Measurements from ENCODE around the gene CCDC24.

DNA sequence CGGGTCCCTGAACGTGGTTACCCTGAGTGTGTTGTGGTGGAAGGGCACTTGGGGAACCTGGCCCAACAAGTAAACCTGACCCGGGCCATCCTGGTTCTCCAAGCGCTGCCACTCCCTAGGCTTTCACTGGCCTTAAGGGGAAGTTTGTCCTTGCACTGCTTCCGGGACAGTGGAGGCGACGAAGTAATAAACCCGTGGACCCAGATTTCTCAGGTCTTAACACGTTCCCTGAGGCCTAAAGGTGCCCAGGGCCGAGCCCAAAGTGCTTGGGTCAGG lies 261 bp upstream of the CCDC24 start:
- TF ChIP-seq, protein P1, sequence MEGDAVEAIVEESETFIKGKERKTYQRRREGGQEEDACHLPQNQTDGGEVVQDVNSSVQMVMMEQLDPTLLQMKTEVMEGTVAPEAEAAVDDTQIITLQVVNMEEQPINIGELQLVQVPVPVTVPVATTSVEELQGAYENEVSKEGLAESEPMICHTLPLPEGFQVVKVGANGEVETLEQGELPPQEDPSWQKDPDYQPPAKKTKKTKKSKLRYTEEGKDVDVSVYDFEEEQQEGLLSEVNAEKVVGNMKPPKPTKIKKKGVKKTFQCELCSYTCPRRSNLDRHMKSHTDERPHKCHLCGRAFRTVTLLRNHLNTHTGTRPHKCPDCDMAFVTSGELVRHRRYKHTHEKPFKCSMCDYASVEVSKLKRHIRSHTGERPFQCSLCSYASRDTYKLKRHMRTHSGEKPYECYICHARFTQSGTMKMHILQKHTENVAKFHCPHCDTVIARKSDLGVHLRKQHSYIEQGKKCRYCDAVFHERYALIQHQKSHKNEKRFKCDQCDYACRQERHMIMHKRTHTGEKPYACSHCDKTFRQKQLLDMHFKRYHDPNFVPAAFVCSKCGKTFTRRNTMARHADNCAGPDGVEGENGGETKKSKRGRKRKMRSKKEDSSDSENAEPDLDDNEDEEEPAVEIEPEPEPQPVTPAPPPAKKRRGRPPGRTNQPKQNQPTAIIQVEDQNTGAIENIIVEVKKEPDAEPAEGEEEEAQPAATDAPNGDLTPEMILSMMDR (IDR thresholded peaks at IDR 0.05), result no peak
- TF ChIP-seq POLR2A (IDR thresholded peaks at IDR 0.05), result no peak
